Stimulated activated CD4-positive, alpha-beta T cell treated with anti-CD3 and anti-CD28 coated beads, Interleukin-1b, Interleukin-23, amount 100 ng/mL, for 1 hour (primary cell): ENCODE results near the gene COG4.
"Not testable (repeated sequence)": the region's sequence is repeated elsewhere in the genome, so short reads cannot be mapped to it uniquely, and the experiment has no call there.

Experiments
- DNase-seq, 2 donors: peaks; one replicate each; pipeline ENCODE4 v3.0.0-alpha.2; 2020; ENCODE audit warnings: low read depth in 2 of 2

The COG4 gene

GRCh38 chr16:70527315-70527996 is 4.1 kb upstream of the COG4 start:
- DNase-seq, result no peak

- no peak for DNase-seq
These were observed 3.0 kb upstream of the COG4 start for GRCh38 chr16:70526403-70526802.

GRCh38 chr16:70524399-70524825 is 1.1 kb upstream of the COG4 start:
- DNase-seq, result not testable (repeated sequence)

- peak; percentile 41 to 44 for DNase-seq
These were observed 517 bp upstream of the COG4 start, which contains the start of gene SF3B3 for GRCh38 chr16:70523743-70524398. TSS of gene SF3B3 (plus strand) at chr16:70523816. CDS start at chr16:70526657, 2,841 bp downstream.

- DNase-seq, result no peak
These were observed 908 bp downstream of the COG4 start for GRCh38 chr16:70522216-70523075.

- no peak for DNase-seq
These were observed 2.6 kb downstream of the COG4 start for GRCh38 chr16:70520612-70521297.

GRCh38 chr16:70512456-70512855 is 10.9 kb downstream of the COG4 start:
- no peak for DNase-seq

GRCh38 chr16:70511833-70512232 is 11.5 kb downstream of the COG4 start:
- no peak for DNase-seq

- no peak for DNase-seq
These were observed 13.1 kb downstream of the COG4 start for GRCh38 chr16:70510216-70510615.

GRCh38 chr16:70508752-70509151 is 14.6 kb downstream of the COG4 start:
- DNase-seq, result no peak

- no peak for DNase-seq
These were observed 26.8 kb downstream of the COG4 start for GRCh38 chr16:70496513-70496912.

- no peak for DNase-seq
These were observed 27.8 kb downstream of the COG4 start for GRCh38 chr16:70495425-70496182.

GRCh38 chr16:70494777-70495176 is 28.6 kb downstream of the COG4 start:
- no peak for DNase-seq

GRCh38 chr16:70494202-70494770 is 29.1 kb downstream of the COG4 start:
- no peak for DNase-seq

GRCh38 chr16:70493802-70494201 is 29.6 kb downstream of the COG4 start:
- DNase-seq, result no peak

GRCh38 chr16:70490261-70490660 is 33.1 kb downstream of the COG4 start:
- DNase-seq, result no peak

- no peak for DNase-seq
These were observed 38.5 kb downstream of the COG4 start for GRCh38 chr16:70484867-70485266.

GRCh38 chr16:70483426-70483825 is 39.9 kb downstream of the COG4 start:
- DNase-seq, result no peak

GRCh38 chr16:70482624-70483023 is 40.7 kb downstream of the COG4 start:
- no peak for DNase-seq

GRCh38 chr16:70481929-70482536 is 41.3 kb downstream of the COG4 start:
- DNase-seq, result no peak
